ENCODE data around the gene CD300LG. TPM values are rescaled to one million over a fixed set of nuclear protein-coding genes. Genes with fewer than 3 reads are reported as not detected.

The CD300LG gene
- total RNA-seq, 1 experiment from 2014 or later: not detected

DNA sequence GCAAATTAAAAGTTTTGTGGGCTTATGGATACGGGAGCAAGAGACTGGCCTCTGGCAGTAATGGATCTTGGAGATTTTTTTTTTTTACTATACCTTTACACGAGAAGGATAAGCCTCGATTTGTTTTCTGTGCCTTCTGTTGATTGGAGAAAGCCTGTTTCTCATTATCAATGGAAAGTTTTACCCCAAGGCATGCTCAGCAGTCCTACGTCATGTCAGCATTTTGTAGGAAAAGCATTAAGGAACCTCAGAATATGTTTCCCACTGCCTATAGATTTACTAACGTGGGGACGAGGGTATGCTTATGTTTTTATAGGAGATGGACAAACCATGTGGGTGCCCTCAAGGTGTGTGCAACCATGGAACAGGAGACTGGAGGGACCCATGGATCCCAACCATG is 26.8 kb downstream of the CD300LG start:
- ChIA-PET RAD21 (ENCODE audit: low non-redundant PET in 1 of 2, low total read pairs in 2 of 2, uncharacterized antibody in 2 of 2, unreplicated experiment in 2 of 2) (no interaction called here), CTCF (no interaction called here), POLR2A (no interaction called here)
- Histone ChIP-seq H3K9me2 (ENCODE audit: insufficient read depth) (no peaks in the 10 kb centered on the region), H3K4me2 (ENCODE audit: low read length) (no peak overlapping the region), H4K20me1 (ENCODE audit: insufficient read depth) (no peaks in the 10 kb centered on the region), H3K9me3 (ENCODE audit: control insufficient read depth in 1 of 2, insufficient read depth in 1 of 2, low read depth in 1 of 2, low read length in 2 of 2) (no peaks in the 10 kb centered on the region), H3K9ac (ENCODE audit: low read length) (no peak overlapping the region), H3K27ac (ENCODE audit: low read depth, low read length) (no peak overlapping the region), H3K4me1 (ENCODE audit: control insufficient read depth in 1 of 2, insufficient read depth in 2 of 2, low read length in 2 of 2) (peaks cover 0 to 6% of the 10 kb centered on the region in 2 experiments; a peak in 2 of 4 replicates), H3K4me3 (replicated peaks in 1 of 2; ENCODE audit: low read depth in 1 of 2, low read length in 2 of 2) (no peak overlapping the region), H3K79me2 (ENCODE audit: insufficient read depth, low read length) (no peaks in the 10 kb centered on the region), H3K36me3 (ENCODE audit: control insufficient read depth in 1 of 2, insufficient read depth in 2 of 2, low read length in 2 of 2) (no peaks in the 10 kb centered on the region), H3K27me3 (ENCODE audit: insufficient read depth, low read length) (no peaks in the 10 kb centered on the region), H2AFZ (ENCODE audit: low read depth, low read length, poor library complexity, severe bottlenecking) (no peak overlapping the region)
- ATAC-seq (no peak), DNase-seq (ENCODE audit: low read depth, low spot score) (no peak)
- TF ChIP-seq, protein P1, sequence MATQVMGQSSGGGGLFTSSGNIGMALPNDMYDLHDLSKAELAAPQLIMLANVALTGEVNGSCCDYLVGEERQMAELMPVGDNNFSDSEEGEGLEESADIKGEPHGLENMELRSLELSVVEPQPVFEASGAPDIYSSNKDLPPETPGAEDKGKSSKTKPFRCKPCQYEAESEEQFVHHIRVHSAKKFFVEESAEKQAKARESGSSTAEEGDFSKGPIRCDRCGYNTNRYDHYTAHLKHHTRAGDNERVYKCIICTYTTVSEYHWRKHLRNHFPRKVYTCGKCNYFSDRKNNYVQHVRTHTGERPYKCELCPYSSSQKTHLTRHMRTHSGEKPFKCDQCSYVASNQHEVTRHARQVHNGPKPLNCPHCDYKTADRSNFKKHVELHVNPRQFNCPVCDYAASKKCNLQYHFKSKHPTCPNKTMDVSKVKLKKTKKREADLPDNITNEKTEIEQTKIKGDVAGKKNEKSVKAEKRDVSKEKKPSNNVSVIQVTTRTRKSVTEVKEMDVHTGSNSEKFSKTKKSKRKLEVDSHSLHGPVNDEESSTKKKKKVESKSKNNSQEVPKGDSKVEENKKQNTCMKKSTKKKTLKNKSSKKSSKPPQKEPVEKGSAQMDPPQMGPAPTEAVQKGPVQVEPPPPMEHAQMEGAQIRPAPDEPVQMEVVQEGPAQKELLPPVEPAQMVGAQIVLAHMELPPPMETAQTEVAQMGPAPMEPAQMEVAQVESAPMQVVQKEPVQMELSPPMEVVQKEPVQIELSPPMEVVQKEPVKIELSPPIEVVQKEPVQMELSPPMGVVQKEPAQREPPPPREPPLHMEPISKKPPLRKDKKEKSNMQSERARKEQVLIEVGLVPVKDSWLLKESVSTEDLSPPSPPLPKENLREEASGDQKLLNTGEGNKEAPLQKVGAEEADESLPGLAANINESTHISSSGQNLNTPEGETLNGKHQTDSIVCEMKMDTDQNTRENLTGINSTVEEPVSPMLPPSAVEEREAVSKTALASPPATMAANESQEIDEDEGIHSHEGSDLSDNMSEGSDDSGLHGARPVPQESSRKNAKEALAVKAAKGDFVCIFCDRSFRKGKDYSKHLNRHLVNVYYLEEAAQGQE (IDR thresholded peaks at IDR 0.05; ENCODE audit: low read depth): no peak
- TF ChIP-seq SRF (IDR thresholded peaks at IDR 0.05; ENCODE audit: low read depth): no peak
- TF ChIP-seq, protein P2, sequence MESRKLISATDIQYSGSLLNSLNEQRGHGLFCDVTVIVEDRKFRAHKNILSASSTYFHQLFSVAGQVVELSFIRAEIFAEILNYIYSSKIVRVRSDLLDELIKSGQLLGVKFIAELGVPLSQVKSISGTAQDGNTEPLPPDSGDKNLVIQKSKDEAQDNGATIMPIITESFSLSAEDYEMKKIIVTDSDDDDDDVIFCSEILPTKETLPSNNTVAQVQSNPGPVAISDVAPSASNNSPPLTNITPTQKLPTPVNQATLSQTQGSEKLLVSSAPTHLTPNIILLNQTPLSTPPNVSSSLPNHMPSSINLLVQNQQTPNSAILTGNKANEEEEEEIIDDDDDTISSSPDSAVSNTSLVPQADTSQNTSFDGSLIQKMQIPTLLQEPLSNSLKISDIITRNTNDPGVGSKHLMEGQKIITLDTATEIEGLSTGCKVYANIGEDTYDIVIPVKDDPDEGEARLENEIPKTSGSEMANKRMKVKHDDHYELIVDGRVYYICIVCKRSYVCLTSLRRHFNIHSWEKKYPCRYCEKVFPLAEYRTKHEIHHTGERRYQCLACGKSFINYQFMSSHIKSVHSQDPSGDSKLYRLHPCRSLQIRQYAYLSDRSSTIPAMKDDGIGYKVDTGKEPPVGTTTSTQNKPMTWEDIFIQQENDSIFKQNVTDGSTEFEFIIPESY (IDR thresholded peaks at IDR 0.05; ENCODE audit: extremely low read depth, insufficient replicate concordance, low read length): no peak
- TF ChIP-seq CBX3 (IDR thresholded peaks at IDR 0.05; ENCODE audit: low read depth): no peak
- no peak for TF ChIP-seq YY1 (IDR thresholded peaks at IDR 0.05; ENCODE audit: extremely low read depth, insufficient replicate concordance, low read depth, low read length)
- no peak for TF ChIP-seq FOSL1 (IDR thresholded peaks at IDR 0.05; ENCODE audit: low read depth)
- TF ChIP-seq POLR2AphosphoS5 (IDR thresholded peaks at IDR 0.05; ENCODE audit: low read depth, low read length): no peak
- no peak for TF ChIP-seq RAD21 (IDR thresholded peaks at IDR 0.05; ENCODE audit: low read depth)
- TF ChIP-seq, protein P3, sequence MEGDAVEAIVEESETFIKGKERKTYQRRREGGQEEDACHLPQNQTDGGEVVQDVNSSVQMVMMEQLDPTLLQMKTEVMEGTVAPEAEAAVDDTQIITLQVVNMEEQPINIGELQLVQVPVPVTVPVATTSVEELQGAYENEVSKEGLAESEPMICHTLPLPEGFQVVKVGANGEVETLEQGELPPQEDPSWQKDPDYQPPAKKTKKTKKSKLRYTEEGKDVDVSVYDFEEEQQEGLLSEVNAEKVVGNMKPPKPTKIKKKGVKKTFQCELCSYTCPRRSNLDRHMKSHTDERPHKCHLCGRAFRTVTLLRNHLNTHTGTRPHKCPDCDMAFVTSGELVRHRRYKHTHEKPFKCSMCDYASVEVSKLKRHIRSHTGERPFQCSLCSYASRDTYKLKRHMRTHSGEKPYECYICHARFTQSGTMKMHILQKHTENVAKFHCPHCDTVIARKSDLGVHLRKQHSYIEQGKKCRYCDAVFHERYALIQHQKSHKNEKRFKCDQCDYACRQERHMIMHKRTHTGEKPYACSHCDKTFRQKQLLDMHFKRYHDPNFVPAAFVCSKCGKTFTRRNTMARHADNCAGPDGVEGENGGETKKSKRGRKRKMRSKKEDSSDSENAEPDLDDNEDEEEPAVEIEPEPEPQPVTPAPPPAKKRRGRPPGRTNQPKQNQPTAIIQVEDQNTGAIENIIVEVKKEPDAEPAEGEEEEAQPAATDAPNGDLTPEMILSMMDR (IDR thresholded peaks at IDR 0.05 in 2 of 3, conservative IDR thresholded peaks at IDR 0.05 in 1 of 3; ENCODE audit: borderline replicate concordance in 1 of 3, insufficient read depth in 1 of 3, low read depth in 2 of 3, low read length in 2 of 3): no peak
- TF ChIP-seq JUND (IDR thresholded peaks at IDR 0.05): no peak
- TF ChIP-seq, protein P4, sequence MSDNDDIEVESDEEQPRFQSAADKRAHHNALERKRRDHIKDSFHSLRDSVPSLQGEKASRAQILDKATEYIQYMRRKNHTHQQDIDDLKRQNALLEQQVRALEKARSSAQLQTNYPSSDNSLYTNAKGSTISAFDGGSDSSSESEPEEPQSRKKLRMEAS (IDR thresholded peaks at IDR 0.05): no peak
- TF ChIP-seq EZH2phosphoT487 (IDR thresholded peaks at IDR 0.05; ENCODE audit: borderline replicate concordance): no peak
- TF ChIP-seq EGR1 (IDR thresholded peaks at IDR 0.05; ENCODE audit: low read depth): no peak
- TF ChIP-seq ZNF274 (IDR thresholded peaks at IDR 0.05; ENCODE audit: low read depth, low read length): no peak
- BruUV-seq (replicated peaks): no TSS peak
- intact Hi-C loops (cut with micrococcal nuclease): no loop called here
